ENCODE results near the gene AK5.

Gene AK5

DNA sequence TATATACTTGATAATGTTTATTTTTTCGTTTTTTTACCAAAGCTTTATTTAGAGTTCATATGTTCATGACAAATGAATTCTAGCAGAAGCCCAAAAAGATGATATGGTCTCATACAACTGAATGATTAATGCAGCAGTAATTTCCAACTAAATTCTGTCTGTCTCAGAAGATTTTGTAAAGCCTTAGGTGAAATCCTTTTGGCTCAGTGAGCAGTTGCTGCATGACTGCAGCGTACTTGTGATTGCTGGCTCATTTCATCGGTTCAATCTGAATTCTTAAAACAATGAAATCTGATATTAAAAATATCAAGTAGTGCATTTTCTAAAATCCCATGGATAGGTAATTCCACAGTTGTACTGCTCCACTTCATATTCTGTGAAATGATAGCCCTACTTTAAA lies 73.2 kb downstream of the AK5 start:
- no peak for DNase-seq

GRCh38 chr1:77356136-77356535 lies 74.3 kb downstream of the AK5 start:
- DNase-seq: no peak

DNA sequence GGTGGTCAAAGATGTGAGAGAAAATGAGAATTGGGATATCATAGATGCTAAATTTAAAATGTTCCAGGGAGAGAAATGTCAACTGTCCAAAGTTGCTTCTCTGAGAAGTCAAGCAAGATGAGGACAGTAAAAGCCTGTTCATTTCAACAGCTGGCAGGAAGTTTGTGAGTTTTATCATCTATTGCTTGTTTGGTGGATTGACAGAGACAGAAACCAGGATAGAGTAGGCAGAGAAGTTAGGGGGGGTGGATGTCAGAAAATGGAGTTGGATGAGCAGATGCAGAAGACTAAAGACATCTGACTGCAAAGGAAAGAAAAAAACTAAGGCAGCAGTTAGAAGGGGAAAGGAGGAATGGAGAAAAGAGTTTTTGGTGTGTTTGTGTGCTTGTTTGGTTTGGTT lies 78.4 kb downstream of the AK5 start:
- DNase-seq: no peak

DNA sequence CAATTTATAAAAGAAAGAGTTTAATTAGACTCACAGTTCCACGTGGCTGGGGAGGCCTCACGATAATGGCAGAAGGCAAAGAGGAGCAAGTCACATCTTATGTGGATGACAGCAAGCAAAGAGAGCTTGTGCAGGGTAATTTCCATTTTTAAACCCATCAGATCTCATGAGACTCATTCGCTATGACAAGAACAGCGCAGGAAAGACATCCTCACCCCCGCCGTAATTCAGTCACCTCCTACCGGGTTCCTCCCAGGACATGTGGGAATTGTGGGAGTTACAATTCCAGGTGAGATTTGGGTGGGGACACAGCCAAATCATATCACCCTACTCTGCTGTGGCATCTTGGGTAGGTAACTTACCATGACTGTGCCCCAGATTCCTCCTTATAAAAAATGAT lies 79.8 kb downstream of the AK5 start:
- no peak for DNase-seq

- no peak for DNase-seq
Observed at GRCh38 chr1:77370161-77370560, 88.3 kb downstream of the AK5 start.

DNA sequence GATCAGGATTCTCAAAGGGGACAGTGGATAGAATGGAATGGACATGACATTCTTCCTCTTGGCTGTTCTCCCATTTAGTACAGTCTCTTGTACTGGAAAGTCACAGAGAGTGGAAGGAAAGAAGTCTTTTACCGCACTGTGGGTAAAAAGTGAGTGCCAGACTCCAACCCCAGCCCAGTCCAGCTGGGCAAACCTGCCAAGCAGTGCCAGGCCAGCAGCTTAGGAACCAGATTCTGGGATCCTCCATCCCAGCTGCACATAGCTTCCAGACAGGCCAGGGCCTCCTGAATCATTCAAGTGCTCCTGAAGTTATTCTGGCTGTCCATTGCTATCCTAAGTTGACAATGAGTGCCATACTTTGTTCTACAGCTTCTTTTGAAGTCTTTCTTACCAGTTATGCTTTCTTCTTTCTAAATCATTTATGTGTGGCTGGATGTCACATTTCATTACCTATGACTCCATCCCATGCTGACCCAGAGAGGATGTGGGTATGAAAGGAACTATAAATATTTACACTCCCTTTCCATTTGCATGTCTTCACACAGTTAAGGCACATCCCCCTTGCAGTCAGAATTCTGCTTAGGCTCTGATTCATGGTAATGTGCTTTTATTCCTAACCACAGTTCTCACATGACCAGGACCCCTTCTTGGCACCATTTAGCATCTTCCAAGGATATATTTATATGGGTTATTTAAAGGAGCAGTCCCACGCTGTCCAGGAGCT lies 88.9 kb downstream of the AK5 start:
- no peak for DNase-seq

DNA sequence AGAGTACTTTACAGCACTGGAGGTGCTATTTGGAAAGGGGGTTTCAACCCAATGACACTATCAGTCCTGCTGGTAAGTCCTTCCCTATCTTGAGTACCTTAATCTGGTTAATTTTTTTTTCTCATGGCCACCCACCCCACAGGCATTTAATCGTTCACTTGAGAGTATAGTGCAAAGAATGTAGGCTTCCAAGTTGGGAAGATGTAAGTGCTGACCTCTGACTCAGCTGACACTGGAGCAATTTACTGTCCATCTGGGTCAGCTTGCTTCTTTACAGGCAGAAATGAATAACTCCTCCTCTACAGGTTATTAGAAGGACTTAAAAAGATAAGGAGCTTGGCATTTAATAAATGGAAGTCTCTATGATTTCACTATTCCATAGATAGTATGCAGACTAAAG lies 89.6 kb downstream of the AK5 start:
- DNase-seq: no peak

DNA sequence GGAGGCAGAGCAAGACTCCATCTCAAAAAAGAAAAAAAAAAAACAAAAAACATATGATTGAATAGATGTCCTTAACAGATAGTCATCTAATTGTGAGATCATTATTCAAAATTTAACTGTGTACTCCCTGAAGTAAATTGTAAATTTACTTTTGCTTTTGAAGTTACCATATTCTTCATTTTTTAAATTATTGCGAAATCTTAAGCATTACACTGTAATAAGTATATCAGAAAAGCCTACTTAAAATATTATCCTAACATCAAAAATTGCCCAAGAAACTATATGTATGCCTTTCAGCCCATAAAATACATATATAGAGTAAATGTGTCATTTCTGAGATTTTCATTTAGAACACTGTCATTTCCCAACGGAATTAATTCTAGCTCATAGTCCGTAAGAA lies 91.9 kb downstream of the AK5 start:
- no peak for DNase-seq

DNA sequence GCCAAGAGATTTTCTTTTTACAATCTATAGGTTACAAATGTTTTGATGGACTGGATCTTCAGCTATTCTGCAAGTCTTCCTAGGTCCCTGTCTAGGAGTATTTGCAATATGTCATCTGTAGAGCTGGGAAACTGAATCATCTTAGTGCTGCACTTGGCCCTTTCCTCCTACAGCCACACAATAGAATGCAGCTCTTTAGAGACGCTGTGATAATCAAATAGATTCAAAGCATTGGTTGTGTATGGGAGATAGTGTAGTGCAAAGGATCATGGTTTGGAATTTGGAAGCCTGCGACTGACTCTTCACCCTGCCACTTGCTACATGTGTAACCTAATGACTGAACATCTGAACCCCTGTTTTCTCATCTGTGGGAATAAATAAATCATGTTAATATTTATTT lies 93.7 kb downstream of the AK5 start:
- DNase-seq: no peak

GRCh38 chr1:77375990-77376389 lies 94.2 kb downstream of the AK5 start:
- no peak for DNase-seq

DNA sequence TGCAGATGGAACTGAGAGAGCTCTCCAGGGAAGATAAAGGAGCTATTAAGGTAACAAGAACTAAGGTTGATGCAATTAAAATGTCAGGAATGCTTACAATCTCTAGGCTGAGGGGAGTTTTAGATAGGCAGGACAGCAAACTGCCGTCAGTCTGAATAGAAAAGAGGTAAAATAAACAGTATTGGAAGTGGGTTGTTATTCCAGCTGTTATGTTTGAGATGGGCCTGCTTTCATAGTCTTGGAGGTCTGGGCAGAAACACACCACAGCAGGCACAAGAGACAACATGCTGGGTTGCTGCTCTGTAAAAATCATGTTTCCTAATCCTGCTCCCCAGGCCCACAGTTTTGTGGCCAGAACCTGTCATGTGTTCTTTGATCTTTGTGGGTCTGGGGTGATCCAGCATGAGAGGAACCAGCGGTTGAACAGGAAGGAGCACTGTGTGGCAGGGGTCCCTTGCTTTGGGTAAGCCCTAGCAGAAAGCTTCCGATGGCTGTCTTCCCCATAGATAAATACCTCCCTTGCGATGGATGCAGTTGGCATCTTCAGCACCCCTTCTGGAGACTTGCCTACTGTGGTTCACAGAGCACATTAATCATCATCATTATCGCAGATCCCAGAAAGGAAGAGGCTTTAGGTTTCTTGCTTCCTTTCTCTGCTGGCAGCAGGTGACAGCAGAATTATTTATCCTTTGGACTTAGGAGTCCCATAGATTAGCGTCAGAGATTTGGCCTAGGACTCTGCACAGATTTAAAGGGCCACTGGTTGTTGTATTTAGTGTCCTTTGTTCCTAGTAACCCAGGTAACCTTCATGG lies 97.1 kb downstream of the AK5 start:
- no peak for DNase-seq

DNA sequence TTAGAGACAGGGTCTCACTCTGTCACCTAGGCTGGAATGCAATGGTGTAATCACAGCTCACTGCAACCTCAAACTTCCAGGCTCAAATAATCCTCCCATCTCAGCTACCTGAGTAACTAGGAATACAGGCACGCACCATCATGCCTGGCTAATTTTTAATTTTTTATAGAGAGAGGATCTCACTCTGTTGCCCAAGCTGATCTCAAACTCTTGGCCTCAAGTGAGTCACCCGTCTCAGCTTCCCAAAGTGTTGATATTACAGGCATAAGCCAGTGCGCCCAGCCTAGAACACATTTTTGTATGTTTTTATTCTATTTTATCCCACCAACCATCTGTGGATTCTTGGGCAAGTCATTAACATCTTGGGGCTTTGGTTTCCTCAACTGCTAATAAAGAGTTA lies 100.5 kb downstream of the AK5 start:
- DNase-seq: no peak

DNA sequence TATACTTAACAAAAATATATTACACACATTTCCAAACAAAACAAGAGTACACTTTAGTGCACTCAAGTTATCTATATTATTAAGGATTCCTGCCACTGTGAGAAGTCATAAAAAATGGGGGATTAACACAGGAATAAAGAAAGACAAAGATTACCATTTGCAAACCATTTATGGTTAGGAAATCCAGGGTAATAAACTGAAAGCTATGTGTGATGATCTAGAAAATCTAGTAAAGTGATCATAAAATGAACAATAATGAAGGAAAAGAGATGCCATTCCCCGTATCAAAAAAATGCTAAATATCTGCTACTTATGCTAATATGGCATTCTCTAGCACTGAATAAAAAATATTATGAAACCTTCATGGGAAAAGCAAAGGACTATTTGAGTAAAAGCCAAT lies 101.4 kb downstream of the AK5 start:
- no peak for DNase-seq

DNA sequence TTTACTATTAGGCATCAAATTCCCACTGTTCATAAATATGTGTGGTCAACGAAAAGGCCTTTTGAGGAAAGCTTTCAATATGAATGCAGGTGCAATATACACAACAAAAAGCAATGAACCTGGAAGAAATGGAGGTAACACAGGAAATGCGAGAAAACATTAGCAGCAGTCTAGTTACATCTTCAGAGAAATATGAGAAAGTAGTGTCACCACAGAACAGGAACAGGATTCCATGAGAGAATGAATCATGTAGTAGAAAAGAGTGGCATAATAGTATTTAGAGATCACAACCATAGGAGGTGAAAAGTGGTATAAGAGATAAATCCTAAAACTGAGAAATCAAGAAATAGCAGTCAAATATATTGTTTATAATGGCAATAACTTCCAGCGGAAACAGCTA lies 103.7 kb downstream of the AK5 start:
- DNase-seq: no peak

DNA sequence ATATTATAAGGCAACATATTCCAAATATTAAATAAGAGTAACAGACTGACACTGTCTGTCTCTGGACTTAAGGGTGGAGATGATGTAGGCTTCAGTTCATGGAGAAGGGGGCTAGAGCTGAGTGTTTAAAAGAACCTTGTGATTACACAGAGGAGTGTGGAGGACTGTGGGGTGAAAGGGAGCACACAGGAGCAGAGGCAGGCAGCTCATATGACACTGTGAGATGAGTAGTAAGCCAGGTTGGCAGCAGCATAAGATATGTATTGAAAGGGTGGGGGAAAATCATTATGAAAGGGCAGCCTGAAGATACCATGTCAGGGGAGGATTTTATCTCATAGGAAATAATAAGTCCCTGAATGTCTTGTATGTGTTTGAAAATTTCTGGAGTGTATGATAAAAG lies 104.5 kb downstream of the AK5 start:
- no peak for DNase-seq

- DNase-seq: no peak
Observed at GRCh38 chr1:77387553-77387952, 105.7 kb downstream of the AK5 start.

GRCh38 chr1:77388661-77389060 lies 106.8 kb downstream of the AK5 start:
- DNase-seq: no peak

DNA sequence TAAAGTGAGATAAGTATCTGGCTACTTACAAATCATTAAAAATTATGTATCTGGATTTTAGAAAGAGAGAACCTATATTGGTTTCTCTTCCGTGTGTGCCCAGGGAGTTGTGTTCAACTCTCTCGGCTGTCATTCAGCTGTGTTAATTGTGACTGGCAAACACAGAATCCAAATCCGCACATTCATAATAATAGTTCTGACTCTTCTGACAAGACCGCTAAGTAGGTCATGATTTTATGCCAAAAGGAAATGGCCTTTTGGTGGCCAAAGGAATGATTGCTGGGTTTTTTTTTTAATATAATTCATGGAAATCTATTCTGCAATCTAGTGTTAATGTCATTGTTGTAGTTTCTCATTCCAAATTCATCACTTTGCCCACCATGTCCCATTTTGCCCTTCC lies 110.7 kb downstream of the AK5 start:
- DNase-seq: no peak

DNA sequence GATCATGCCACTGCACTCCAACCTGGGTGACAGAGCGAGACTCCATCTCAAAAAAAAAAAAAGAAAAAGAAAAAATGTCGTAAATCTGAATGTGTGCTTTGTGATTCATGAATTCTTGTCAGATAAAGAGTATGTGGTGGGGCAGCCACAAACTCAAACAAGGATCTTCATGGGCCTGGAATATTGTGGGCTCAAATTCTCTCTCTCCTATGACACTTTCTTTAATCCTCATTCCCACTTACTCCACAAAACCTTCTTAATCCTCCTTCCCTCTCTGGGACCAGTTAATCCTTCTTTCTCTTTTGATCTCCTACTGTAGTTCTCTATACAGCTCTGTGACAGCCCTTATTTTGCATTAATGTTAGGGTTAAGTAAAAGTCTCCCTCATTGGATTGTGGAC lies 112.3 kb downstream of the AK5 start:
- no peak for DNase-seq

DNA sequence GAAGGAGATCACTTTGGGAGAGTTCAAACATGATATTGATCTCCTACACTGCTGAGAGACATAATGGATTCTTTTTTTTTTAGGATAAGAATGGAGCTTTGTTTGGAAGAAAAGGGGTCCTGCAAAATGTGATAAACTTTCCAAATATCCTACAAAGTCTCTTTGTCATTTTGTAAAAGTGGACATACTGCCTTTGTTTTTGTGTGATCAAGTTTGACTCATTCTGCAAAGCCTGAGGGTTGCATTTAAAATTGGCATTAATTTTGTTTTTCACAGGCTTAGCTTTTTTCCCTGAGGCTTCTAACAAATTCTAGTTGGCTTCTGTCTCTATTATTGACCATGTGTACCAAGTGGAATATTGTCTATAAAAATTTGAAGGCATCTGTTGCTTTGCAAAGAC lies 113.2 kb downstream of the AK5 start:
- no peak for DNase-seq

DNA sequence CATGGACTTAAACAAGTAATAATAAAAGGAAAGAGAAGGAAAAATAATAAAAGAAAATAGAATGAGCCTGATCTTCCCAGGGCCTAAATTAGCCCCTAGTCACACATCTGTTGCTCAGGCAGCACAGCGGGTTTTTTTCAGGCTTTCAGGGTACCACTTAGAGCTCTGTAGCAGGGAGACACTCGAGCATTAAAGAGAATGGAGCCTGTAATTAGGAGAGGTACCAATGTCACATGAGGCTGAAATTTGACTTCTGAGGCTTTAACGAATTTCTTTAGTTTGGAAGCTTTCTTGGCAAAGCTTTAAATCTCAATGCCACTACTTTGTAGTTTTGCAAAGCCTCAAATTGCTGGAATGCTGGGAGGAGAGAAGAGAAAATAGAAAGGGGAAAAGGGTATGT lies 116.3 kb downstream of the AK5 start:
- no peak for DNase-seq

DNA sequence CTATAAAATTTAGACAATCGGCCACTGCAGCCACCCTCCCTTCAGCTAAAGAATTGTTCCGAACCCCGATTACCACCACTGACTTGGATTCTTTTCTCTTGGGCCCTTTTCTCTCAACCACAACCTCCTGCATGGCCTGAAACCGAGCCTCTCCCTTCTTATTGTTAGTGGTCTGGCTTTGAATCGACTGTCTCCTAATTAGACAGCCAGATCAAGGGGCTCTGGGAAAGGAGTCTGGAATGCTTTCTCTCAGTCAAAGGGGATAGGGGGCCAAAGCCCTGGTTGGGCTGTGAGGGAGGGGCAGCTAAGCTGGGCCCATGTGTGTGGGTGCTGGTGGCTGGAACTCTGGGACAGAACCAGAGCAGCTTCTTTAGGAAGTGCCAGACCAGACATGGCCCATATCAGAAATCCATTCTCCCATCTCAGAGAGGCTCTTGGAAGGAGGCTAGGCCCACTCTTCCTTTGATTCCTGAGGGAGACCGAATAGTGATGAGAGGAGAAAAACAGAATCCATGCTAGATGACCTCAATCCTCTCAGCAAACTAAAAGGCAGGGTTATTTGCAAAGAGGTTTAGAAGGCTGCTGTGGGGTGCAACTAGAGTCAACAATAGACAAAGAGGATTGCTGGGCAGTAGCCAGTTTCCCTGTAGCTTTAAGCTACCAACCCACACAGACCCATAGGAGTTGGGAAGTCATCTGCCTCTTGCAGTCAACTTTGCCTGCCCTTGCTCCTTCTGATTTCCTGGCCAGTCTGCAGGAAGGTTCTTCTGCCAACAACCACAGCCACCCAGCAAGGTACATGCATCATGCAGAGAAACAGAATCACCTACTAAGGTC lies 117.6 kb downstream of the AK5 start:
- DNase-seq: no peak

GRCh38 chr1:77400781-77401180 lies 119.0 kb downstream of the AK5 start:
- DNase-seq: no peak

DNA sequence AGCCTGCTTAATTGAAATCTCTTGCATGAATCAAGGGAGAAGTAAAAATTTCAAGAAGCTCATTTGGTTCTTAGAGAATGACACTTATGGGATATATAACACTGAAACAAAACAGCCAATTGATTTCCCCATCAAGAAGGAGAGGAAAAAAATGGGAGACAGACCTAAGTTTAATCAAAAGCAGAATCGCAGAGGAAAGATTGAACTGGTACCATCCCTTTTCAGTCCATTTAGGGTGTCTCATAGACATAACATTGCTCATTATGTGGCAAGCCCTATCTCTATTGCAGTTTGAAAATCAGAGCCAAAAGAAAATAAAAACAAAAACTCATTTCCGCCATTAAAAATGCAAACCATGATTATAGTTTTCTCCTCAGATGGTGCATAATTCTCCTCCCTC lies 119.6 kb downstream of the AK5 start:
- DNase-seq: no peak

Measured in CD4-positive, alpha-beta T cell treated with Interferon gamma for 1 hour (primary cell).